Loucy (cell line): ENCODE results near the gene POLR3F.

Experiments used
- EZH2phosphoT487 ChIP-seq: fragments of 200-600 bp; IDR thresholded peaks from 2 replicates; pipeline ENCODE4 v1.6.1; 2018; ENCODE audit warnings: antibody characterized with exemption, mild to moderate bottlenecking, moderate library complexity, borderline replicate concordance
- TF ChIP-seq, protein P1 (sequence below): fragments of 200-600 bp; sonication (generic); conservative IDR thresholded peaks from 2 replicates; pipeline ENCODE4 v1.5.1; 2014; ENCODE audit warnings: mild to moderate bottlenecking, antibody characterized with exemption, low read length

- TF ChIP-seq, protein P1, sequence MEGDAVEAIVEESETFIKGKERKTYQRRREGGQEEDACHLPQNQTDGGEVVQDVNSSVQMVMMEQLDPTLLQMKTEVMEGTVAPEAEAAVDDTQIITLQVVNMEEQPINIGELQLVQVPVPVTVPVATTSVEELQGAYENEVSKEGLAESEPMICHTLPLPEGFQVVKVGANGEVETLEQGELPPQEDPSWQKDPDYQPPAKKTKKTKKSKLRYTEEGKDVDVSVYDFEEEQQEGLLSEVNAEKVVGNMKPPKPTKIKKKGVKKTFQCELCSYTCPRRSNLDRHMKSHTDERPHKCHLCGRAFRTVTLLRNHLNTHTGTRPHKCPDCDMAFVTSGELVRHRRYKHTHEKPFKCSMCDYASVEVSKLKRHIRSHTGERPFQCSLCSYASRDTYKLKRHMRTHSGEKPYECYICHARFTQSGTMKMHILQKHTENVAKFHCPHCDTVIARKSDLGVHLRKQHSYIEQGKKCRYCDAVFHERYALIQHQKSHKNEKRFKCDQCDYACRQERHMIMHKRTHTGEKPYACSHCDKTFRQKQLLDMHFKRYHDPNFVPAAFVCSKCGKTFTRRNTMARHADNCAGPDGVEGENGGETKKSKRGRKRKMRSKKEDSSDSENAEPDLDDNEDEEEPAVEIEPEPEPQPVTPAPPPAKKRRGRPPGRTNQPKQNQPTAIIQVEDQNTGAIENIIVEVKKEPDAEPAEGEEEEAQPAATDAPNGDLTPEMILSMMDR: no peak
- TF ChIP-seq EZH2phosphoT487: no peak
Observed at GRCh38 chr20:18523066-18523465, 55.9 kb downstream of the POLR3F start.
